Progenitor cell of endocrine pancreas (in vitro differentiated cells): ENCODE data around the gene KANSL3. TPM values are rescaled to one million over a fixed set of nuclear protein-coding genes. Genes with fewer than 3 reads are reported as not detected.
"Not testable (repeated sequence)": the region's sequence is repeated elsewhere in the genome, so short reads cannot be mapped to it uniquely, and the experiment has no call there.

Source experiments
- DNase-seq: peaks from one replicate; pipeline ENCODE4 v3.0.0; 2021; ENCODE audit warnings: low spot score; ENCODE audit not compliant: unreplicated experiment
- H3K27ac Mint-ChIP-seq: 2 replicates; pipeline ENCODE4 v1.8.0; 2021; ENCODE audit warnings: mild to moderate bottlenecking, moderate library complexity, mixed read lengths
- H3K27me3 Mint-ChIP-seq: 2 replicates; pipeline ENCODE4 v1.8.0; 2021; ENCODE audit warnings: mixed read lengths
- H3K36me3 Mint-ChIP-seq: 2 replicates; pipeline ENCODE4 v1.8.0; 2022; ENCODE audit warnings: mixed read lengths; ENCODE audit not compliant: insufficient read depth
- H3K4me1 Mint-ChIP-seq: 2 replicates; pipeline ENCODE4 v1.8.0; 2021; ENCODE audit warnings: low read depth, mixed read lengths
- H3K4me3 Mint-ChIP-seq: 2 replicates; pipeline ENCODE4 v1.8.0; 2021; ENCODE audit warnings: low read depth, mild to moderate bottlenecking, moderate library complexity, mixed read lengths
- H3K9me3 Mint-ChIP-seq: 2 replicates; pipeline ENCODE4 v1.8.0; 2021; ENCODE audit warnings: low read depth, mixed read lengths
- CTCF ChIP-seq: fragments of 200-600 bp; sonication (generic); IDR thresholded peaks from one replicate; pipeline ENCODE4 v1.5.0; 2021; ENCODE audit warnings: antibody characterized with exemption, mild to moderate bottlenecking; ENCODE audit not compliant: unreplicated experiment
- total RNA-seq: library from RNA; stranded (reverse); gene quantifications from 2 replicates; pipeline ENCODE4 v1.2.1, GENCODE V29; 2021

Gene KANSL3
- total RNA-seq, 1 donor from 2014 or later = 57.7 TPM

- Mint-ChIP-seq H3K36me3 (no peaks in the 10 kb centered on the region), H3K4me3 (no peak overlapping the region), H3K9me3 (no peaks in the 10 kb centered on the region), H3K4me1 (no peaks in the 10 kb centered on the region), H3K27ac (no peak overlapping the region), H3K27me3 (peaks cover 14% of the 10 kb centered on the region)
- DNase-seq = no peak
- TF ChIP-seq CTCF = no peak
Measured at GRCh38 chr2:96669539-96670215, 31.6 kb upstream of the KANSL3 start.

- no peak overlapping the region for H3K4me3 Mint-ChIP-seq
- no peaks in the 10 kb centered on the region for H3K4me1 Mint-ChIP-seq
- H3K27me3 Mint-ChIP-seq = peaks cover 14% of the 10 kb centered on the region
- DNase-seq = no peak
- no peaks in the 10 kb centered on the region for H3K36me3 Mint-ChIP-seq
- H3K9me3 Mint-ChIP-seq = no peaks in the 10 kb centered on the region
- TF ChIP-seq CTCF = no peak
- no peak overlapping the region for H3K27ac Mint-ChIP-seq
Measured at GRCh38 chr2:96668771-96669170, 30.7 kb upstream of the KANSL3 start.

GRCh38 chr2:96665717-96666116 is 27.6 kb upstream of the KANSL3 start:
- H3K4me3 Mint-ChIP-seq, H3K27ac Mint-ChIP-seq, H3K4me1 Mint-ChIP-seq, DNase-seq, H3K27me3 Mint-ChIP-seq, H3K9me3 Mint-ChIP-seq, H3K36me3 Mint-ChIP-seq: not testable (repeated sequence)

GRCh38 chr2:96665083-96665569 is 27.0 kb upstream of the KANSL3 start:
- TF ChIP-seq CTCF = no peak
- Mint-ChIP-seq H3K4me1 (no peaks in the 10 kb centered on the region), H3K9me3 (no peaks in the 10 kb centered on the region), H3K27me3 (peaks cover 4% of the 10 kb centered on the region), H3K36me3 (no peaks in the 10 kb centered on the region), H3K4me3 (no peak overlapping the region), H3K27ac (no peak overlapping the region)
- no peak for DNase-seq

GRCh38 chr2:96664366-96664925 is 26.3 kb upstream of the KANSL3 start:
- no peaks in the 10 kb centered on the region for H3K36me3 Mint-ChIP-seq
- no peaks in the 10 kb centered on the region for H3K9me3 Mint-ChIP-seq
- H3K27ac Mint-ChIP-seq = no peak overlapping the region
- H3K4me1 Mint-ChIP-seq = no peaks in the 10 kb centered on the region
- TF ChIP-seq CTCF = no peak
- DNase-seq = no peak
- H3K27me3 Mint-ChIP-seq = peaks cover 3% of the 10 kb centered on the region
- H3K4me3 Mint-ChIP-seq = no peak overlapping the region

GRCh38 chr2:96663829-96664228 is 25.7 kb upstream of the KANSL3 start:
- H3K9me3 Mint-ChIP-seq = no peaks in the 10 kb centered on the region

More at GRCh38 chr2:96663829-96664228, 25.7 kb upstream of the KANSL3 start:
- TF ChIP-seq CTCF = no peak
- no peaks in the 10 kb centered on the region for H3K4me1 Mint-ChIP-seq
- H3K27ac Mint-ChIP-seq = no peak overlapping the region
- DNase-seq = no peak
- H3K4me3 Mint-ChIP-seq = no peak overlapping the region
- H3K36me3 Mint-ChIP-seq = no peaks in the 10 kb centered on the region
- H3K27me3 Mint-ChIP-seq = peaks cover 3% of the 10 kb centered on the region
